Activated gamma-delta T cell (primary cell): ENCODE data around the gene ZSCAN5A.
"Not testable (repeated sequence)": the region's sequence is repeated elsewhere in the genome, so short reads cannot be mapped to it uniquely, and the experiment has no call there.

Source experiments
- DNase-seq: peaks from one replicate; lab custom pipeline; 2025; lab: John Stamatoyannopoulos, UW

Gene ZSCAN5A

DNA sequence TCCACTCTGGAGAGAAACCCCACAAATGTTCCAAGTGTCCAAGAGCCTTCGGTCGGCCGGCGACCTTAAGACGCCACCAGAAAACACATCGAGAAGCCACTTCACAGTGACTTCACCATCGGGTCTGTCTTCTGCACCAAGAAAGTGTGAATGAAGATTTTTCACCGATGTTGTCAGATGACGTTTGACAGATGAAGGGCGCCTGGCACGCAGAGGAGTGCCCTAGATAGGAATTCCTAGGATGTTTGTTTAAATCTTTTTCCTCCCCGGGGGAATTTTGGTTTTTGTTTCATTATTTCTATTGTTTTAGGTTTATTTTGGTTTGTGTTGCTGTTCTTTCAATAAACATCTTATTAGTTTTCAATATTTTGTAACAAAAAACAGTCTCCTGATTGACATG, 105.5 kb downstream of the ZSCAN5A start:
- DNase-seq = no peak

DNA sequence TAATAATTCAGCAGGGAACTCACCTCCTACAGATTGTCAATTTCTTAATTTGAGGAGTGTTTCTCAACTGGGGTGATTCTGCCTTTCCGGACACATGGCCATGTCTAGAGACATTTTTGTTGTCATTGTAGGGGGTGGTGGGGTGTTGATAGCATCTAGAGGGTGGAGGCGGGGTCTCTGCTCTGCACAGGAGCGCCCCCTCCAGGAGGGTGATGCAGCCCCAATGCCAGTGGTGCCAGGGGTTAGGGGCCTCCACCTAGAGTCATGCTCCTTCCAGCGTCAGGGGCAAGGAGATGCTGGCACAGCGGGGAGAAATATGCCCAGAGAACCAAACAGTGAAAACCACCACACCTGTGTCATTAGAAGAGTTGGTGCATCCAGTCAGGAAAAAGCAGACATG, 107.1 kb downstream of the ZSCAN5A start:
- DNase-seq = not testable (repeated sequence)

DNA sequence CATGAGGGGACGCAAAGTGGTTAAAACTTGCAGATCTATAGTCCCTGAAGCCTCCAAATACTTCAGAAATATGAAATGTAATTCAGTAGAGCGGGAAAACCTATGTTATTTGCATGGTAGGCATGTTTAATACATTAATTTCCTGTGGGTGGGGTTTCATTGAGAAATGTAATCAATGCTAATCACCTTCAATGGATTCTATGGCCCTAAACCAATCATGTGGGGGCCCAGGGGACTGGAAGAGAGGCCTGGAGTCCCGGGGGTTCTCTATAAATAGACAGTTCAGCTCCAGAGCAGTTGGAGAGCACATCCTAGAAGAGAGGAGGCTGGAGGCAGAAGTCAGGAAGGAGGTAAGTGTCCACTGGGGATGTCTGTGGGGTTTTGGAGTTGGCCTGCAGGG, 112.7 kb downstream of the ZSCAN5A start, which contains the start of gene ZSCAN5C:
TSS of gene ZSCAN5C (plus strand) at position 301 of the 400 bp plus-strand sequence. CDS start 3,641 bp downstream, outside the sequence.
- no peak for DNase-seq

DNA sequence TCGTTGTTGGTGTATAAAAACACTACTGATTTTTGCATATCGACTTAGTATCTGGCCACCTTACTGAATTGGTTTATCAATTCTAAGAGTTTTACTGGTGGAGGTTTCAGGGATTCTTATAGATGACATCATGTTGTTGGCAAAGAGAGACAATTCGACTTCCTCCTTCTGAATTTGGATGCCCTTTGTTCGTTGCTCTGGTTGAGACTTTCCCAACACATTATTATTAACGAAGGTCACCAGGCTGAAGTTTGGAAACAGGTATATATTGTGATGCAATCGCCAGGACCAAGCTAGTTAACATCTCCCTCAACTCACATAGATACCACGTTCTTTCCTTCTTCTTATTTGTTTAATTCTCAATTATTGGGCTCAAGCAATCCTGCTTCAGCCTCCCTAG, 115.0 kb downstream of the ZSCAN5A start:
- DNase-seq = no peak

DNA sequence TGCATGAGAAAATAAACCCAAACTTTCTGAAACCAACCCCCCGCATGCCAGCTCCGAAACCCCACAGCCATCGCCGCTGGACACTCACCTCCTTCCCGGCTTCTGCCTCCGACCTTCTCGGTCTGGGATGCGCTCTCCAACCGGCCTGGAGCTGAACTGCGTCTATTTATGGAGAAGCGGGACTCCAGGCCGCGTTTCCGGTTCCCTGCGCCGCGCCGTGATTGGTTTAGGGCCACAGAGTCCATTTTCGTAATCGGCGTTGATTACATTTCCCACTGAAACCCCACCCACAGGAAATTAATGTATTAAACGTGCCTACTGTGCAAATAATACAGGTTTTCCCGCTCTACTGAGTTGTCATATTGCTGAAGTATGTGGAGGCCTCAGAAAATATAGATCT, 117.0 kb downstream of the ZSCAN5A start, which contains the start of gene ZSCAN5B:
TSS of gene ZSCAN5B (minus strand) at position 138 of the 400 bp plus-strand sequence. CDS start 4,731 bp downstream, outside the sequence.
- not testable (repeated sequence) for DNase-seq

DNA sequence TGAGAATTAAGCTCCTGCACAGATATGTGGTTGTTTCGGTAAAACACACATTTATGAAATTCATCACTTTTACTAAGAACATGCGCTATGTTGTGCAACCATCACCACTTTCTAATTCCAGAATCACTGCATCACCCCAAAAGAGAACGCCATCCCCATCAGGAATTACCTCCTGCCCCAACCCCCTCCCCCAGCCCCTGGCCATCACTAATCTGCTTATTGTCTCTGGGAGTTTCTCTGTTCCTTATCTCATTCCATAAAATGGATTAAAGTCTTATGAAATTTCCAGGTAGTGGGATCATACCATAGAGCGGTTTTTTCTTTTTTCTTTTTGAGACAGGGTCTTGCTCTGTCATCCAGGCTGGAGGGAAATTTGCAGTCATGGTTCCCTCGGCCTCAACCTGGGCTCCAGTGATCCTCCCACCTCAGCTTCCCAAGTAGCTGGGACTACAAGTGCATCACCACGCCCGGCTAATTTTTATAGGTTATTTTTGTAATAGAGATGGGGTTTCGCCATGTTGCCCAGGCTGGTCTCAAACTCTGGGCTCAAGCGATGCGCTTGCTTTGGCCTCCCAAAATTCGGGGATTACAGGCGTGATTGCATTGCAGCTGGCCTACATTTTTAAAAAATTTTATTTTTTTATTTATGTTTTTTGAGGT, 120.5 kb downstream of the ZSCAN5A start:
- no peak for DNase-seq

DNA sequence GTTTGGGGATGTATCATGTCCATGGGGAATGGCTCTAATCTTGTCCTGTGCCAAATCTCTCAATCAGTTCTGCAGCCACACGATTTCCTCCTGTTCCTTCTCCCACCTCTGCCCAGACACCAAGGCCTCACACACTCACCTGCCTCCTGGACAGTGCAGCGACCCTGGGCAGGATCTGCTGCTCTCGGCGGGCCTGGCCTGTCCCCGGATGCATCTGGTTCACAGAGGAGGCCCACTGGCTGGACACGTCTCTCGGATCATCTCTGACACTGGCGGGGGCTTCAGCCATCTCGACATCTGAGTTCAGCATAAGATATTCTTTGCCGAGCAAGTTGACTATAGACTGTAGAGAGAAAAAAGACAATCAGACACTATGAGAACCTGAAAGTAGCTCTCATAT, 122.9 kb downstream of the ZSCAN5A start:
- no peak for DNase-seq

DNA sequence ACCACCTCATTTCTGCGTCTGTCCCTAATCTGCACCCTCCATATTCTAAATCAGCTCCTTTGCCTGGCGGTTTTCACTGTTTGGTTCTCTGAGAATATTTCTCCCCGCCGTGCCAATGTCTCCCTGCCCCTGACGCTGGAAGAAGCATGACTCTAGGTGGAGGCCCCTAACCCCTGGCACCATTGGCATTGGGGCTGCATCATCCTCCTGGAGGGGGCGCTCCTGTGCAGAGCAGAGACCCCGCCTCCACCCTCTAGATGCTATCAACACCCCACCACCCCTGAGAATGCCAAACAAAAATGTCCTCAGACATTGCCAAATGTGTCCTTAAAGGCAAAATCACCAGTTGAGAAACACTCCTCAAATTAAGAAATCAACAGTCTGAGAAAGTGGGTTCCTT, 123.5 kb downstream of the ZSCAN5A start:
- DNase-seq = no peak

DNA sequence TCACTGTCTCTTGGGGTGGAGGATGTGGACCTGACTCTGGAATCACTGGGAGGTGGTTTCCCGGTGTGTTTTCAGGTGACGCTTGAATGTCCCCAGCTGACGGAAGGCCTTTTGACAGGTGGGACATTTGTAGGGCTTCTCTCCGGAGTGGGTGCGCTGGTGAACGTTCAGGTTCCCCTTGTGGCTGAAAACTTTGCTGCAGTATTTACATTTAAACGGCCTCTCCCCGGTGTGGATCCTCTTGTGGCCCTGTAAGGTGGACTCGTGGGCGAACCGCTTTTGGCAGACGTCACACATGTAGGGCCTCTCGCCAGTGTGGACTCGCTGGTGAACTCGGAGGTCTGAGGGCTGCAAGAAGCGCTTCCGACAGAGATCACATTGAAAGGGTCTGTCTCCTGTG, 124.9 kb downstream of the ZSCAN5A start:
- DNase-seq = no peak

DNA sequence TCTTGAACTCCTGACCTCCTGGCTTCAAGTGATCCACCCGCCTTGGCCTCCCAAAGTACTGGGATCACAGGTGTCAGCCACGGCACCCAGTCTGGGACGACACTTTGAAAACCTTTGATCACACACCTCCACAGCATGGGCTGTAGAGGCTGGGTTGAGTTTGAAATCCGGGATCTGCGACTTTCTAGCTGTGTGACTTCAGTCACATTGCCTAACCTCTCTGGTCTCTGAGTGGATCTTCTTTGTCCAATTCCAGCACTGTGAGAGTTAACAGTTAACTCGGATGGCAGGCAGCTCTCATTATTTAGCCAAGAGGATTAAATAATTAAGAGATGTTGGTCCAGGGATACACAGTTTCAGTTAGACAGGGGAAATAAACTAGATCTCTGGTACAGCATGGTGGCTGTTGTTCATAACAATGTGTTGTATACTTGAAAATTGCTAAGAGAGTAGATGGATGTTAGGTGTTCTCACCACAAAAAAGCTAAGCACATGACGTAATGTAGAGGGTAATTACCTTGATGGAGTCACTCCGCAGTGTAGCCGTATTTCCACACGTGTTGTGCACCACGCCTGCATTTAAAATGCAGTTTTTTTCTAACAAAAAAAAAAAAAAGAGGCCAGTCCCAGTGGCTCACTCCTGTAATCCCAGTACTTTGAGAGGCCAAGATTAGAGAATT, 136.9 kb downstream of the ZSCAN5A start:
- no peak for DNase-seq

DNA sequence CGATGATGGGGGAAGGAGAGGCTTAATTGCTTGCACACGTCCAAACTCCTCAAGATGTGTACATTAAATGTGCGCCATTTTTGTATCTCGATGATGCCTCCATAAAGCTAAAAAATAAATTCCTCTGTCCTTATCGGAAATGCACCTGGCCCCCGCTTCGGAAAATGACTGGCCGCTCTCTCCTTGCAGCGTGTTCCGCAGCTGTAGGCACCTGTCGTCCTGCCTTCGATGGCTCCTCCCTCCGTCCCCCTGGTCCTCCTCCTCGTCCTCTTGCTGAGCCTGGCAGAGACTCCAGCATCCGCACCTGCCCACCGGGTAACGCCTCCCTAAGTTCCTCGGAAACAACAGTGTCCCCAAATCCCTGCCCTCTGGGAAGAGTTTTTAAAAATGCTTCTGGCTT, 137.8 kb downstream of the ZSCAN5A start:
- DNase-seq = no peak

DNA sequence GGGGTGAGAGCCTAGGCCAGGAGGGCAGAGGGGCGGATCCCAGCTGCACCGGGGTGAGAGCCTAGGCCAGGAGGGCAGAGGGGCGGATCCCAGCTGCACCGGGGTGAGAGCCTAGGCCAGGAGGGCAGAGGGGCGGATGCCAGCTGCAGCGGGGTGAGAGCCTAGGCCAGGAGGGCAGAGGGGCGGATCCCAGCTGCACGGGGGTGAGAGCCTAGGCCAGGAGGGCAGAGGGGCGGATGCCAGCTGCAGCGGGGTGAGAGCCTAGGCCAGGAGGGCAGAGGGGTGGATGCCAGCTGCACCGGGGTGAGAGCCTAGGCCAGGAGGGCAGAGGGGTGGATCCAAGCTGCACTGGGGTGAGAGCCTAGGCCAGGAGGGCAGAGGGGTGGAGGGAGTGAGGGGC, 138.3 kb downstream of the ZSCAN5A start:
- not testable (repeated sequence) for DNase-seq

DNA sequence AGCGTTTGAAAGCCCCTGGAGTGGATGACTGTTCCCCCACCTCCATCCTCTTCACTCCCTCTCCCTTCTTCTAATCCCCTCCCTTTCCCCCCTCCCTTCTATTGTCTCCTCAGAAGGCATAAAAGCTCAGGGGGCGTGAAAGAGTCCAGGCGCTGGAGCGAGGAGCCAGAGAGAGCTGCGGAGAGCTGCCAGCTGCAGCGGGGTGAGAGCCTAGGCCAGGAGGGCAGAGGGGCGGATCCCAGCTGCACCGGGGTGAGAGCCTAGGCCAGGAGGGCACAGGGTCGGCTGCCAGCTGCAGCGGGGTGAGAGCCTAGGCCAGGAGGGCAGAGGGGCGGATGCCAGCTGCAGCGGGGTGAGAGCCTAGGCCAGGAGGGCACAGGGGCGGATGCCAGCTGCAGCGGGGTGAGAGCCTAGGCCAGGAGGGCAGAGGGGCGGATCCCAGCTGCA, 138.8 kb downstream of the ZSCAN5A start, which contains the start of gene GALP:
TSS of gene GALP (plus strand) at position 148 of the 447 bp plus-strand sequence. CDS start 1,101 bp downstream, outside the sequence.
- not testable (repeated sequence) for DNase-seq

DNA sequence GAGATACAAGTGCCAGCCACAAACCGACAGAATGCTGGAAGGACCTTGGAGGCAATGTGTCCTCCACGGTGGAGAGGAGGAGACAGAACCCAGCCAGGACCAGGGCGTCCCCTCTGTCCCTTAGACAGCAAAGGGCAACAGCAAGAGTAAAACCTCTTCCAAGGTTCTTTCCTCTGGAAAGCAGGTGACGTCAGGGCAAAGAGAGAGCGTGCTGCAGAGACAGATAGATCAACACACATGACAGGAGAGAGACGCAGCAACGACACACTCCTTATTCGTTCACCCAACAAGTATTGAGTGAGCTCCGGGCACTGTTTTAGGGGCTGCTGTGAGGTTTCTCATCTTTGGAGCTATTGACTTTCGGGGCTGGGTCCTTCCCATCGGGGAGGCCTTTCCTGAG, 140.1 kb downstream of the ZSCAN5A start:
- DNase-seq = no peak

DNA sequence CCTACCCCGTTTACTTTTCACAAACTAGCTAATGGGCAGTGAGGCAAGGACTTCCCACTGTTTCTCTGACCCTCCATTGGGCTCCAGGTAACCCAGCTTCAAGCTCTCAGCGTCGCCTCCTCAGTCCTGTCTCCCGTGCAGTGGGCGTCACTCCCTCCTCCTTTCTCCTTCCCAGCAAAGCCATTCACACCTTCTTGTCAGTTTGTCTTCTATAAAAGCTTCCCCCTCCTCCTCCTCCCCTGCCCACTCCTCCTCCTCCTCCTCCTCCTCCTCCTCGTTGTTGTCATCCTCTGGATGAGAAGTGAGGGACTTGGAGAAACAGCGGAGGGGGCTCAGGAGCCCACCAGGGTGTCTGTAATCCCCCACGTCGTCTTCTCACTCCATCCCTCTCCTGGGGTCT, 140.6 kb downstream of the ZSCAN5A start:
- no peak for DNase-seq
